Measurements from ENCODE around the gene CDCP2. TPM values are rescaled to one million over a fixed set of nuclear protein-coding genes. Genes with fewer than 3 reads are reported as not detected.

Gene CDCP2
- total RNA-seq, 1 experiment from 2014 or later, result not detected

GRCh38 chr1:54103414-54103813 lies 49.4 kb downstream of the CDCP2 start:
- CTCF ChIA-PET, result interaction anchor here (1.1 kb wide), 1 partner anchor 20 kb away, joined by 3 read pairs; no protein-coding TSS in a partner anchor
- in situ Hi-C loops (cut with HindIII; ENCODE audit: low pct_unique_long_range_greater_than_20kb, low sequenced_read_pairs), result no loop called here
- no peak overlapping the region for H3K27ac ChIP-seq (ENCODE audit: low read length)

GRCh38 chr1:54100500-54100899 lies 52.3 kb downstream of the CDCP2 start:
- H3K4me3 ChIP-seq (ENCODE audit: low read depth in 2 of 2, low read length in 2 of 2), result no peak overlapping the region
- in situ Hi-C loops (cut with HindIII; ENCODE audit: low pct_unique_long_range_greater_than_20kb, low sequenced_read_pairs), result no loop called here
- ChIA-PET POLR2A (no interaction called here), CTCF (no interaction called here)
- intact Hi-C loops (cut with micrococcal nuclease; ENCODE audit: unreplicated experiment), result no loop called here
- no TSS peak for BruUV-seq (replicated peaks)
- H3K27me3 ChIP-seq (ENCODE audit: control insufficient read depth, insufficient read depth, low read length), result no peaks in the 10 kb centered on the region
- H3K9me3 ChIP-seq (ENCODE audit: control insufficient read depth, insufficient read depth, low read depth, low read length), result no peaks in the 10 kb centered on the region
- TF ChIP-seq TCF7L2 (IDR thresholded peaks at IDR 0.05; ENCODE audit: low read depth, low read length) (no peak), CTCF (IDR thresholded peaks at IDR 0.05) (no peak), POLR2AphosphoS5 (IDR thresholded peaks at IDR 0.05; ENCODE audit: low read depth, low read length) (no peak), REST (IDR thresholded peaks at IDR 0.05; ENCODE audit: insufficient read depth in 1 of 2, low read depth in 2 of 2, low read length in 1 of 2) (no peak), SIN3A (IDR thresholded peaks at IDR 0.05; ENCODE audit: borderline replicate concordance, insufficient read depth, low read depth, low read length) (no peak)
- no peaks in the 10 kb centered on the region for H3K4me1 ChIP-seq (ENCODE audit: control insufficient read depth, insufficient read depth, low read length)
- ATAC-seq (no peak), DNase-seq (ENCODE audit: low read depth, low spot score) (no peak)
- H3K36me3 ChIP-seq (ENCODE audit: control insufficient read depth, insufficient read depth, low read length), result no peaks in the 10 kb centered on the region
- H3K27ac ChIP-seq (ENCODE audit: low read length), result no peak overlapping the region

More at GRCh38 chr1:54103414-54103813, 49.4 kb downstream of the CDCP2 start:
- Histone ChIP-seq H3K9me3 (ENCODE audit: control insufficient read depth, insufficient read depth, low read depth, low read length) (no peaks in the 10 kb centered on the region), H3K4me1 (ENCODE audit: control insufficient read depth, insufficient read depth, low read length) (no peaks in the 10 kb centered on the region), H3K36me3 (ENCODE audit: control insufficient read depth, insufficient read depth, low read length) (no peaks in the 10 kb centered on the region), H3K4me3 (ENCODE audit: low read depth in 2 of 2, low read length in 2 of 2) (no peak overlapping the region), H3K27me3 (ENCODE audit: control insufficient read depth, insufficient read depth, low read length) (no peaks in the 10 kb centered on the region)
- POLR2A ChIA-PET, result no interaction called here
- intact Hi-C loops (cut with micrococcal nuclease; ENCODE audit: unreplicated experiment), result no loop called here
- ATAC-seq (no peak), DNase-seq (ENCODE audit: low read depth, low spot score) (no peak)
- no peak for TF ChIP-seq POLR2AphosphoS5 (IDR thresholded peaks at IDR 0.05; ENCODE audit: low read depth, low read length)
- BruUV-seq (replicated peaks), result no TSS peak

GRCh38 chr1:54099061-54099610 lies 53.7 kb downstream of the CDCP2 start:
- POLR2A ChIA-PET, result no interaction called here

More at GRCh38 chr1:54099061-54099610, 53.7 kb downstream of the CDCP2 start:
- in situ Hi-C loops (cut with HindIII; ENCODE audit: low pct_unique_long_range_greater_than_20kb, low sequenced_read_pairs) (no loop called here), intact Hi-C loops (cut with micrococcal nuclease; ENCODE audit: unreplicated experiment) (no loop called here)
- Histone ChIP-seq H3K9me3 (ENCODE audit: control insufficient read depth, insufficient read depth, low read depth, low read length) (no peaks in the 10 kb centered on the region), H3K36me3 (ENCODE audit: control insufficient read depth, insufficient read depth, low read length) (no peaks in the 10 kb centered on the region), H3K27ac (ENCODE audit: low read length) (no peak overlapping the region), H3K27me3 (ENCODE audit: control insufficient read depth, insufficient read depth, low read length) (no peaks in the 10 kb centered on the region), H3K4me1 (ENCODE audit: control insufficient read depth, insufficient read depth, low read length) (no peaks in the 10 kb centered on the region), H3K4me3 (ENCODE audit: low read depth in 2 of 2, low read length in 2 of 2) (no peak overlapping the region)
- DNase-seq (ENCODE audit: low read depth, low spot score), result no peak
- no TSS peak for BruUV-seq (replicated peaks)
- ATAC-seq, result no peak
- CTCF ChIA-PET, result no interaction called here
- TF ChIP-seq SIN3A (IDR thresholded peaks at IDR 0.05; ENCODE audit: borderline replicate concordance, insufficient read depth, low read depth, low read length) (no peak), POLR2AphosphoS5 (IDR thresholded peaks at IDR 0.05; ENCODE audit: low read depth, low read length) (no peak), TCF7L2 (IDR thresholded peaks at IDR 0.05; ENCODE audit: low read depth, low read length) (no peak), CTCF (IDR thresholded peaks at IDR 0.05) (no peak), REST (IDR thresholded peaks at IDR 0.05; ENCODE audit: insufficient read depth in 1 of 2, low read depth in 2 of 2, low read length in 1 of 2) (no peak)
